ENCODE results near the gene ANKRD61.

GRCh38 chr7:6011541-6011940 is 19.6 kb upstream of the ANKRD61 start:
- TF ChIP-seq EP300 (IDR thresholded peaks at IDR 0.05; ENCODE audit: borderline replicate concordance in 1 of 2, low read depth in 1 of 2, low read length in 1 of 2) (no peak), TAF1 (IDR thresholded peaks at IDR 0.05; ENCODE audit: borderline replicate concordance, low read depth, low read length) (no peak), MXI1 (IDR thresholded peaks at IDR 0.05; ENCODE audit: low read depth, low read length) (no peak), RAD21 (IDR thresholded peaks at IDR 0.05; ENCODE audit: low read length) (no peak)
